Sigmoid colon (tissue), 7 donors: ENCODE measurements around the gene AEBP1. TPM values are rescaled to one million over a fixed set of nuclear protein-coding genes. Genes with fewer than 3 reads are reported as not detected.

Experiments
- DNase-seq: peaks from one replicate; pipeline ENCODE4 v3.0.0-alpha.2; 2019
- H3K27ac ChIP-seq, 4 donors: fragments of 200-600 bp; sonication (generic); one replicate each; pipeline ENCODE4 v1.5.1; 2016 to 2019; ENCODE audit warnings: mild to moderate bottlenecking in 1 of 4
- H3K27me3 ChIP-seq, 3 donors: fragments of 200-600 bp; sonication (generic); one replicate each; pipeline ENCODE4 v1.5.1; 2019; ENCODE audit warnings: mild to moderate bottlenecking in 1 of 3
- H3K36me3 ChIP-seq, 4 donors: fragments of 200-600 bp; sonication (generic); one replicate each; pipeline ENCODE4 v1.5.1; 2016 to 2019
- H3K4me1 ChIP-seq, 4 donors: fragments of 200-600 bp; sonication (generic); one replicate each; pipeline ENCODE4 v1.5.1; 2017 to 2019
- H3K4me3 ChIP-seq, 4 donors: fragments of 200-600 bp; sonication (generic); one replicate each; pipeline ENCODE4 v1.5.1; 2017 to 2019; ENCODE audit warnings: mild to moderate bottlenecking in 2 of 4, moderate library complexity in 1 of 4
- H3K9me3 ChIP-seq, 4 donors: fragments of 200-600 bp in 3 of 4; sonication (generic) in 3 of 4; one replicate each; pipeline versions ENCODE4 v1.5.1 to v1.6.1; 2013 to 2019
- CTCF ChIP-seq, 4 experiments: fragments of 450-650 bp in 3 of 4; fragments of 200-600 bp in 1 of 4; IDR thresholded peaks; one replicate each; pipeline ENCODE4 v1.5.1; 2016 to 2019; ENCODE audit warnings: antibody characterized with exemption in 4 of 4, mild to moderate bottlenecking in 3 of 4, moderate library complexity in 2 of 4
- EP300 ChIP-seq, 4 donors: sonication (generic); formaldehyde crosslinking; IDR thresholded peaks; one replicate each; pipeline ENCODE4 v1.6.1; 2017; ENCODE audit warnings: antibody characterized with exemption in 4 of 4
- POLR2A ChIP-seq, 2 donors: fragments of 450-650 bp; IDR thresholded peaks; one replicate each; pipeline ENCODE4 v1.6.1; 2016; ENCODE audit warnings: antibody characterized with exemption in 2 of 2, mild to moderate bottlenecking in 2 of 2, moderate library complexity in 2 of 2
- POLR2AphosphoS5 ChIP-seq, 4 donors: sonication (generic); formaldehyde crosslinking; IDR thresholded peaks; one replicate each; pipeline ENCODE4 v1.6.1; 2017; ENCODE audit warnings: antibody characterized with exemption in 4 of 4
- WGBS, 2 donors: extraction: QIAGEN DNeasy Blood & Tissue Kit; methylation state at CpG; one replicate each; pipeline ENCODE4 v1.1.7; 2013; 5-methylcytosine and 5-hydroxymethylcytosine counted together
- intact Hi-C: fragments of 100-400 bp; cut with DNase I; formaldehyde crosslinking; loops from one replicate; pipeline ENCODE4 v1.15.1; 2023
- polyA plus RNA-seq, 3 donors: library from polyadenylated mRNA; stranded (reverse); fragments of 200-250 nt; gene quantifications; one replicate each; pipeline ENCODE4 v1.2.3, GENCODE V29; 2013
- total RNA-seq, 4 donors: library from RNA; depleted of rRNA; stranded (reverse); fragments of >200 nt; gene quantifications; one replicate each; pipeline ENCODE4 v1.1.0, GENCODE V29; 2016
- donor health status: healthy with polysubstance abuse.
- donor health status: Bipolar disorder and iron deficiency.
- donor health status: healthy.

Gene AEBP1
- total and polyA plus RNA-seq, 7 donors = 2.5 to 182 (median 74.6) TPM

GRCh38 chr7:44116087-44116788 is 12.1 kb downstream of the AEBP1 start:
- no peaks in the 10 kb centered on the region for H3K27me3 ChIP-seq
- no peak overlapping the region for H3K4me3 ChIP-seq
- peaks cover 0 to 3% (median 0%) of the 10 kb centered on the region in 4 donors for H3K4me1 ChIP-seq
- no peak for DNase-seq
- intact Hi-C loops = no loop called here
- H3K9me3 ChIP-seq = no peaks in the 10 kb centered on the region
- TF ChIP-seq POLR2A (IDR thresholded peaks at IDR 0.05) = no peak
- TF ChIP-seq CTCF (IDR thresholded peaks at IDR 0.05) = no peak
- TF ChIP-seq POLR2AphosphoS5 (IDR thresholded peaks at IDR 0.05) = no peak
- no peak for TF ChIP-seq EP300 (IDR thresholded peaks at IDR 0.05)
- H3K27ac ChIP-seq = no peak overlapping the region
- WGBS, 2 donors = 89 to 93% methylated on average over 17 of the region's 17 CpGs
- H3K36me3 ChIP-seq = peaks cover 0 to 80% (median 8%) of the 10 kb centered on the region in 4 donors

DNA sequence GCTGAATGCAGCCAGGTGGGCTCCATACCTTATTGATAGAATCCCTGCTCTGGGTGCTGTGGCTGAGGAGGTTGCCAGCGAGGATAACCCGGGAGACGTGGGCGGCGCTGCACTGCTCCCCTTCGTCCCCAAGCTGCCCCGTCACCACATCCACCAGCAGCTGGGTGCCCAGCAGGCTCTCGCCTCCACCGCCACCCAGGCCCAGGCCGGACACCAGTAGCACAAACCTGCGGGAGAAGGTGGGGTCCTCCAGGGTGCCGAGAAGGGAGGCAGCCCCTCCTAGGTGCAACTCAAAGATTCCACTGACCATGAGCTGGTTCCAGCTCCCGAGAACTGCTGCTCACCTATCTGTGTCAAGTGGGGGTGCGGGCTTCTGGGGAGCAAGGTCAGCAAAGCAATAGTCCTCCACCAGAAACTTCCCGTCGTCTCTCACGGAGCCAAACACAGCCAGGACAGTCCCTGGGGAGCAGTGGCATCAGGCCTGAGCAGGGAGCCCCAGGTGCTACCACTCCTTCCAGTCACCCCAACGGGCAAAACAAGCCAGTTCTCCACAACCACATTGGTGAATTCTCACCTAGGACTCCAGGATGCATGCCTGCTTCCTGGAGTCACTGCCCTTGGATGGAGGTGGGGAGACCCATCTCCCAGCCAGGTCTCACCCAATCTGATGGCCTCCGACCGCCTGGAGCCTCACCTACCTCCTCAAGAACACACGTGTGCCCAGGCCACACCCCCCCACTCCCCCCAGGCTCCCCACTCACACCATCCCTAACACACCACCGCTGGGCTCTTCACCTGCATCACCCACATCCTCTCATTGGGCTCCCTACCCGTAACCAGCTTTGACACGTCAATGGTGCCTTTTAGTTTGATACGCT is 12.9 kb downstream of the AEBP1 start:
- Histone ChIP-seq H3K27ac (no peak overlapping the region), H3K4me3 (no peak overlapping the region), H3K9me3 (no peaks in the 10 kb centered on the region), H3K36me3 (peaks cover 0 to 82% (median 6%) of the 10 kb centered on the region in 4 donors), H3K27me3 (no peaks in the 10 kb centered on the region), H3K4me1 (peaks cover 0 to 9% (median 3%) of the 10 kb centered on the region in 4 donors)
- TF ChIP-seq POLR2AphosphoS5 (IDR thresholded peaks at IDR 0.05) = no peak
- no peak for TF ChIP-seq POLR2A (IDR thresholded peaks at IDR 0.05)
- TF ChIP-seq CTCF (IDR thresholded peaks at IDR 0.05) = no peak
- TF ChIP-seq EP300 (IDR thresholded peaks at IDR 0.05) = no peak
- DNase-seq = no peak
- 89 to 91% methylated on average over 25 of the region's 25 CpGs for WGBS, 2 donors
- intact Hi-C loops = no loop called here

GRCh38 chr7:44117801-44118429 is 13.8 kb downstream of the AEBP1 start:
- H3K36me3 ChIP-seq = peaks cover 0 to 76% (median 6%) of the 10 kb centered on the region in 4 donors
- H3K9me3 ChIP-seq = no peaks in the 10 kb centered on the region
- TF ChIP-seq CTCF (IDR thresholded peaks at IDR 0.05) (no peak), EP300 (IDR thresholded peaks at IDR 0.05) (no peak), POLR2AphosphoS5 (IDR thresholded peaks at IDR 0.05) (no peak), POLR2A (IDR thresholded peaks at IDR 0.05) (no peak)
- 93 to 96% methylated on average over 13 of the region's 13 CpGs for WGBS, 2 donors
- no peaks in the 10 kb centered on the region for H3K27me3 ChIP-seq
- H3K4me3 ChIP-seq = no peak overlapping the region
- no peak overlapping the region for H3K27ac ChIP-seq
- H3K4me1 ChIP-seq = peaks cover 0 to 18% (median 11%) of the 10 kb centered on the region in 4 donors
- no peak for DNase-seq
- intact Hi-C loops = no loop called here

DNA sequence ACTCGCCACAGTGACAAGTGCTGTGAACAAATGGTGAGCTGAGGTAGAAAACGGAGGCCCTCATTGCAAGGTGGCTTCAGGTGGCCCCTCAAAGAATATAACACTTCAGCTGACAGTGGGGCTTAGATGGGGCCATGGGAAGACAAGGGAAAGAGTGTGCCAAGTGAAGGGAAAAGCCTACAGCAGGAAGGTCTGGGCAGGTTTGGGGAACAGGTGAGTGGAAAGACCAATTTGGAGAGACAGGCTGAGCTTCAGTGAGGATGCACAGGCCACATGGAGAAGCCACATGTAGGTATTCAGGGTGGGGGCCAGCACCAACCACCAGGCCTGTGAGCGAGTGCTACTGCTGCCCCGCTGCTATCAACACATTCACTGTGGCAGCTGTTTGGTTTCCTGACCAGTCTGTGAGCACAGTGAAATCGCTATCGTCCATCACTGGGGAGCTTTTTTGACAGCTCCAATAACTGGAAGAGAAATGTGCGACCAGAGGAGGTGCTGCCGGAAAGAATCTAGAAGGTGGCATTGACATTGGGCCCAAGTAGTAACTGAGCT is 15.8 kb downstream of the AEBP1 start:
- H3K27ac ChIP-seq = no peak overlapping the region
- H3K36me3 ChIP-seq = peaks cover 0 to 58% (median 5%) of the 10 kb centered on the region in 4 donors
- H3K4me1 ChIP-seq = peaks cover 0 to 19% (median 12%) of the 10 kb centered on the region in 4 donors
- intact Hi-C loops = loop anchor here (5.0 kb wide), 2 partner anchors 82 to 193 kb away; partner anchors contain the start of genes UBE2D4 and YKT6
- 96 to 97% methylated on average over 8 of the region's 8 CpGs for WGBS, 2 donors
- H3K9me3 ChIP-seq = no peaks in the 10 kb centered on the region
- H3K27me3 ChIP-seq = no peaks in the 10 kb centered on the region
- no peak for DNase-seq
- no peak overlapping the region for H3K4me3 ChIP-seq
- TF ChIP-seq EP300 (IDR thresholded peaks at IDR 0.05) = no peak
- no peak for TF ChIP-seq POLR2A (IDR thresholded peaks at IDR 0.05)
- no peak for TF ChIP-seq CTCF (IDR thresholded peaks at IDR 0.05)
- no peak for TF ChIP-seq POLR2AphosphoS5 (IDR thresholded peaks at IDR 0.05)
